Measurements from ENCODE around the gene C19orf38. TPM values are rescaled to one million over a fixed set of nuclear protein-coding genes. Genes with fewer than 3 reads are reported as not detected.

The C19orf38 gene
- total and polyA plus RNA-seq, 2 donors (not counting 3 experiments of a cell fraction or from before 2014, with no cell fraction given), result not detected

DNA sequence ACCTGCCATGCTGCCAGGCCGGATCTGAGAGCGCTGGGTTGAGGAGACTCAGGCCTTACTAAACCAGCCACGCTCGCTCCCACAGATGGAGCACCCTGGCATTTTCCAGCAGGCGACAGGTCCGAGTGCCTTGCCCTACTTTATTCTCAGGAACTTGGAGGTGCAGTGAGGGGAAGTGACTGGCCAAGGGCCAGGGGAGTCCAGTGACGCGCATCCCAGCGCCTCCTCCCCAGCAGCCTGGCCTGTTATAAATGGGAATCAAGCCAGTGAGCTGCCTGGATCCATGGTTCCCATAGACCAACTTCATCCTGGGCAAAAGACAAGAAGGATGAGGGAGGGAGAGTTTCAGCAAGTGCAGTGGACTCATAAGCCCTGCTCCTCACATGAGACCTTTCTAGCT, 47.7 kb upstream of the C19orf38 start:
- Histone ChIP-seq H3K9me1 (replicated peaks; ENCODE audit: control insufficient read depth, extremely low read depth, insufficient read depth, low read length) (no peaks in the 10 kb centered on the region), H3K4me2 (ENCODE audit: insufficient read depth, low read length) (no peak overlapping the region), H3K27ac (ENCODE audit: insufficient read depth, low read depth, low read length) (no peak overlapping the region), H3K36me3 (ENCODE audit: control insufficient read depth in 2 of 2, extremely low read depth in 1 of 2, insufficient read depth in 2 of 2, low read length in 2 of 2) (peaks cover 16 to 53% of the 10 kb centered on the region in 2 experiments), H3K4me3 (replicated peaks in 1 of 3; ENCODE audit: insufficient read depth in 1 of 3, low read depth in 1 of 3, low read length in 3 of 3) (no peak overlapping the region), H3K9ac (replicated peaks; ENCODE audit: extremely low read depth, insufficient read depth, low read length) (no peak overlapping the region), H4K20me1 (replicated peaks; ENCODE audit: control insufficient read depth, extremely low read depth, insufficient read depth, low read length) (no peaks in the 10 kb centered on the region), H2AFZ (ENCODE audit: low read depth, low read length) (no peak overlapping the region), H3K27me3 (ENCODE audit: control insufficient read depth in 2 of 2, insufficient read depth in 2 of 2, low read length in 2 of 2) (no peaks in the 10 kb centered on the region), H3K4me1 (ENCODE audit: control insufficient read depth, extremely low read depth, insufficient read depth, low read length) (no peaks in the 10 kb centered on the region), H3K9me3 (replicated peaks; ENCODE audit: control insufficient read depth, insufficient read depth, low read length) (no peaks in the 10 kb centered on the region), H3K79me2 (ENCODE audit: control insufficient read depth, insufficient read depth, low read length) (no peaks in the 10 kb centered on the region)
- dilution Hi-C loops (cut with MboI; ENCODE audit: extremely low pct_ligation_motif_present, low sequenced_read_pairs) (no loop called here), intact Hi-C loops (cut with micrococcal nuclease) (no loop called here)
- FAIRE-seq (no peak), DNase-seq (ENCODE audit: low read depth, low spot score) (peak; percentile 28)
- CTCF ChIA-PET, result interaction anchor here (0.8 to 1.5 kb wide), 4 partner anchors 20 to 64 kb away, joined by 3 to 4 read pairs (median 4); no protein-coding TSS in a partner anchor
- BruUV-seq (replicated peaks), result no TSS peak
- no peak for TF ChIP-seq MYC (IDR thresholded peaks at IDR 0.05; ENCODE audit: low read depth, low read length)
- TF ChIP-seq FOS (IDR thresholded peaks at IDR 0.05; ENCODE audit: borderline replicate concordance, insufficient read depth, low read length), result no peak
- TF ChIP-seq JUN (IDR thresholded peaks at IDR 0.05; ENCODE audit: borderline replicate concordance, insufficient read depth, insufficient read length, low read depth), result no peak
- TF ChIP-seq EZH2 (IDR thresholded peaks at IDR 0.05; ENCODE audit: borderline replicate concordance, low read depth, low read length, severe bottlenecking), result no peak
- TF ChIP-seq GATA2 (IDR thresholded peaks at IDR 0.05; ENCODE audit: insufficient read depth, insufficient read length, low read depth, low read length), result no peak
- no peak for TF ChIP-seq CTCF (IDR thresholded peaks at IDR 0.05; ENCODE audit: extremely low read depth in 1 of 2, insufficient read depth in 1 of 2, low read depth in 1 of 2, low read length in 2 of 2)
- POLR2A ChIA-PET, result no interaction called here

Data from endothelial cell of umbilical vein (primary cell).